AG04449 (cell line): Measurements from ENCODE around the gene CADPS2.

Source experiments
- CTCF ChIA-PET: fragments of 350-600 bp; formaldehyde crosslinking; extraction: SDS; loops from one replicate; lab custom pipeline; 2021; ENCODE audit warnings: antibody characterized with exemption; lab: Yijun Ruan, JAX
- POLR2A ChIA-PET: fragments of 400-600, 350-600 bp; formaldehyde crosslinking; extraction: SDS; loops from one replicate; lab custom pipeline; 2020; ENCODE audit warnings: antibody characterized with exemption, inconsistent platforms; lab: Yijun Ruan, JAX
- DNase-seq: peaks from one replicate; pipeline ENCODE4 v3.0.0-alpha.2; 2010; ENCODE audit warnings: low read depth, low spot score
- H3K4me3 ChIP-seq: 2 replicates; pipeline ENCODE4 v1.5.1; 2011; ENCODE audit warnings: low read depth, mild to moderate bottlenecking, control low read depth, low read length
- TF ChIP-seq, protein P1 (sequence below): IDR thresholded peaks from one replicate; pipeline ENCODE4 v1.5.1; 2011; ENCODE audit warnings: mild to moderate bottlenecking, moderate library complexity, low read length, control low read depth, inconsistent platforms; ENCODE audit not compliant: insufficient read depth; ENCODE audit errors: missing control alignments

Gene CADPS2

DNA sequence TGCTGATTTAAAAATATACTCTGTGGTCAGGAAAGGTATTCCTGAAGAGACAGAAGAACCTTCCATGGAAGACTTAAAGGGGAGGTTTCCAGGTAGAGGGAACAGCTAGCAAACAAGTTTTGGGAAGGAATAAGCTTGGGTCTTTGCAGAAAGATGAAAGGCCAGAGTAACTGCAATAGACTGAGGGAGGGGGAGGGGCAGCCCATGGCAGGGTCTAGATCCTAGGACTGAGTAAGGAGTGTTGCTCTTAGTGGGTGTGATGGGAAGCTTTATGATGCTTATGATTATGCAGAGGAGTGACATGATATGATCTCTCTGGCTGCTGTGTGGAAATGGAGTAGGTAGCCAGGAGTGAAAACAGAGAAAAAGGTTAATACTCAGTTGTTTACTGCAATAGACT lies 491.7 kb downstream of the CADPS2 start:
- no peak for DNase-seq
- ChIA-PET POLR2A (no interaction called here), CTCF (no interaction called here)
- H3K4me3 ChIP-seq = no peak overlapping the region
- TF ChIP-seq, protein P1, sequence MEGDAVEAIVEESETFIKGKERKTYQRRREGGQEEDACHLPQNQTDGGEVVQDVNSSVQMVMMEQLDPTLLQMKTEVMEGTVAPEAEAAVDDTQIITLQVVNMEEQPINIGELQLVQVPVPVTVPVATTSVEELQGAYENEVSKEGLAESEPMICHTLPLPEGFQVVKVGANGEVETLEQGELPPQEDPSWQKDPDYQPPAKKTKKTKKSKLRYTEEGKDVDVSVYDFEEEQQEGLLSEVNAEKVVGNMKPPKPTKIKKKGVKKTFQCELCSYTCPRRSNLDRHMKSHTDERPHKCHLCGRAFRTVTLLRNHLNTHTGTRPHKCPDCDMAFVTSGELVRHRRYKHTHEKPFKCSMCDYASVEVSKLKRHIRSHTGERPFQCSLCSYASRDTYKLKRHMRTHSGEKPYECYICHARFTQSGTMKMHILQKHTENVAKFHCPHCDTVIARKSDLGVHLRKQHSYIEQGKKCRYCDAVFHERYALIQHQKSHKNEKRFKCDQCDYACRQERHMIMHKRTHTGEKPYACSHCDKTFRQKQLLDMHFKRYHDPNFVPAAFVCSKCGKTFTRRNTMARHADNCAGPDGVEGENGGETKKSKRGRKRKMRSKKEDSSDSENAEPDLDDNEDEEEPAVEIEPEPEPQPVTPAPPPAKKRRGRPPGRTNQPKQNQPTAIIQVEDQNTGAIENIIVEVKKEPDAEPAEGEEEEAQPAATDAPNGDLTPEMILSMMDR = no peak

DNA sequence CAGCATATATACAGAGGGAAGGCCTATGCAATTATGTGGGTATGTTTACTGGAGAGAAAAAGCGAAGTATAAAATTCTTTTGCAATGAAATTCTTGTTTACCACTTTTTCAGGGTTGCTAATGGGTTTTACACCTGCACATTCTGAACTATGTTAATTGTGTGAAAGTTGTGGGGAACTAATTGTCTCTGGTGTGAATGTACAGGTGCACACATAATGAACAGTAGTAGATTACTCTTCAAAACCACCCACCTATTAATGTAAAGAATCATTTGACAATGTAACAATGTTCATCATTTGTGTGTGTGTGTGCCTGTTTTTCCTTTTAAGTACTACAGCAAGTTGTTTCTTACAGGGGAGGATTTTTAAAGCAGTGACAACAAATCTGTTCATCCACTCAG lies 501.7 kb downstream of the CADPS2 start:
- TF ChIP-seq, protein P1 = no peak
- ChIA-PET POLR2A (no interaction called here), CTCF (no interaction called here)
- no peak overlapping the region for H3K4me3 ChIP-seq
- DNase-seq = no peak

DNA sequence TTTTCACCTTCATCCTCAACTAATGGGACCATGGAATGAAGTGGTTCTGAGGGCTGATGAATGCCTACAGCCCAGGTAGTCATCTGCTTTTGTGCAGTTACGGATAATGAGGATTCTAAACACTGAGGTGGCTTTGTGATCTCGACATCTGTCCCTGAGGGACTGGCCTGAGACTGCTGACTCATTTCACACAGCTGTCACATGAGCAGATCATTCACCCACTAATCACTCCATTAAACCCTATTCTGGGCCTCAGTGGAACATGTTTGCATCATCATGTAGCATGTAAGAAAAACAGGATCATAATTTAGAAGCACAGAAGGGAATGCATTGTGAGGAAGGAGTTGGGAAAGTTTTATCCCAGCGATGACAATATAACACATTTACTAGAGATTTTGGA lies 502.3 kb downstream of the CADPS2 start:
- TF ChIP-seq, protein P1 = no peak
- no peak overlapping the region for H3K4me3 ChIP-seq
- ChIA-PET POLR2A (no interaction called here), CTCF (no interaction called here)
- DNase-seq = no peak

DNA sequence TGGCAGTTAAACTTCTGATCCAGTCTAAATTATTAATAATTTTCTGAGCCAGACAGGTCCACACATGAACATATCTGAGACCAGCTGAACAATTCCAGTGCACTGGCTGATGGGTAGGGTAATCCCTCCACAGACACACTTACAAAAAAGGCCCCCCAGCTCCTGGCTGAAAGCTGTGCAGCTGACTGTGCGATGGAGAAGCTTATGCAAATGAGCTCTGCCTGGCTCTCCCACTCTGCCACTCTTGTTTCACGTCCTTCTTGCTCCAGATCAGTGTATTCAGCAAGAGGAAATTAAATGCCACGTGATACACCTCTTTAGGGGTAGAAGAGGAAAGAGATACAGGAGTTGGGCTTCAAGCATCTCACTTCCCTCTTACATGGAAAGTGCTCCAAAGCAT lies 505.3 kb downstream of the CADPS2 start:
- no peak for DNase-seq
- CTCF ChIA-PET = no interaction called here
- no peak overlapping the region for H3K4me3 ChIP-seq
- POLR2A ChIA-PET = no interaction called here
- TF ChIP-seq, protein P1 = no peak

DNA sequence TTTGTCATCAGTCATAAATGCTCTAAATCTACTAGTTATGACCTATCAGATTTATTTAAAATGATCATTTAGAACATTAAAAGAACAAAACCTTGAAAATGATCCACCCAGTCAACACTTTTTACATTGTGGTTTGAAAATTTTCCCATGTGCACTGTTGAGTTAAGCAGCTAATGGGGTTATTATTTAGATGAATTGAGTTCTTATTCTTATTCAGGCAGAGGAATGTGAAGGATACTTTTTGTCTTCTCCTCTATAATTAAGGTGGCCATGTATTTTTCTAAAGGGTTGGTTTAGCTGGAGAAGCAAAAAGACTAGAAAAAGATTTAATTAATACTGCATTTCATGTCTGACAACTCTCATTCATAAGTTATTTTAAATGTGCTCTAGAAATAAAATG lies 506.8 kb downstream of the CADPS2 start:
- CTCF ChIA-PET = no interaction called here
- TF ChIP-seq, protein P1 = no peak
- POLR2A ChIA-PET = no interaction called here
- H3K4me3 ChIP-seq = no peak overlapping the region
- no peak for DNase-seq

DNA sequence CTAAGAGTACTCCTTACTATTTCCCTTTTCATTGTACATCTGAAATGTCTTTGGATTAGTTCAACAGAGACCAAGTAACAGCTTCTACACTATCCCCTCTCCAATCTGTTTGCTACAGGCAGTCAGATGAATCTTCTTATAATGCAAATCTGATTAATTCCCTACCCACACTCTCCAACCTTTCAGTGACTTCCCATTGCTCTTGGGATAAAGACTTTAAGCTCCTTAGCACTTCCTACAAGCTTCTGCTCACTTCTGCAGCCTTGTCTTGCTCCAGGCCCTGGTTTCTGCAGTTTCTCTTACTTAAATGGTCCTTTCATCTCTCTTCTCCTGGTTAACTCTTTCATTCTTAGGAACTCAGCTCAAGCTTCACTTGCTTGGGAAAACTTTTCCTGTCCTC lies 516.5 kb downstream of the CADPS2 start:
- CTCF ChIA-PET = no interaction called here

More for the DNA sequence above, 516.5 kb downstream of the CADPS2 start:
- H3K4me3 ChIP-seq = no peak overlapping the region
- TF ChIP-seq, protein P1 = no peak
- POLR2A ChIA-PET = no interaction called here
- no peak for DNase-seq
